T-cell (primary cell): ENCODE measurements around the gene WDR45B. TPM values are rescaled to one million over a fixed set of nuclear protein-coding genes. Genes with fewer than 3 reads are reported as not detected.

ENCODE experiments used
- ATAC-seq, 4 experiments: fragments of 200-7000 bp in 3 of 4; fragments of 150-1000 bp in 1 of 4; cut with Tn5 transposase; replicated peaks in 1 of 4; 1 replicate in 3 of 4; 2 replicates in 1 of 4; pipeline ENCODE4 v1.10.0; 2021; ENCODE audit warnings: moderate library complexity in 3 of 4, mild to moderate bottlenecking in 2 of 4, moderate number of reproducible peaks in 1 of 4
- CTCF ChIA-PET, 2 donors: fragments of 300-600 bp; sonication (Branson Sonifier 250); formaldehyde crosslinking; loops; one replicate each; lab custom pipeline; 2022; ENCODE audit warnings: antibody characterized with exemption in 2 of 2; lab: Charles Lee
- POLR2A ChIA-PET, 2 donors: fragments of 300-600 bp; sonication (Branson Sonifier 250); formaldehyde crosslinking; loops; one replicate each; lab custom pipeline; 2022; ENCODE audit warnings: antibody characterized with exemption in 2 of 2; lab: Charles Lee
- DNase-seq, 35 experiments: peaks; one replicate each; pipeline versions ENCODE4 v3.0.0 to v3.0.0-alpha.2; 2013 to 2023
- H3K27ac ChIP-seq: one replicate; pipeline ENCODE4 v1.5.1; 2013; ENCODE audit warnings: low read length
- H3K27me3 ChIP-seq, 2 experiments: replicated peaks in 1 of 2; 1 replicate in 1 of 2; 2 replicates in 1 of 2; pipeline versions ENCODE4 v1.6.1 to v1.7.0; 2013; ENCODE audit warnings: low read length in 1 of 2, mixed read lengths in 1 of 2; ENCODE audit not compliant: control insufficient read depth in 2 of 2, insufficient read depth in 2 of 2; ENCODE audit errors: extremely low read depth in 1 of 2
- H3K36me3 ChIP-seq, 2 donors: 1 replicate in 1 of 2; 2 replicates in 1 of 2; pipeline versions ENCODE4 v1.6.1 to v1.7.0; 2013; ENCODE audit warnings: low read length in 1 of 2; ENCODE audit not compliant: control insufficient read depth in 2 of 2, insufficient read depth in 1 of 2; ENCODE audit errors: extremely low read depth in 1 of 2
- H3K4me1 ChIP-seq, 2 experiments: 1 replicate in 1 of 2; 2 replicates in 1 of 2; pipeline versions ENCODE4 v1.6.1 to v1.7.0; 2013; ENCODE audit warnings: low read length in 2 of 2, mixed read lengths in 1 of 2; ENCODE audit not compliant: insufficient read depth in 2 of 2, control insufficient read depth in 1 of 2; ENCODE audit errors: extremely low read depth in 1 of 2
- H3K4me3 ChIP-seq, 2 donors: 1 replicate in 1 of 2; 2 replicates in 1 of 2; pipeline versions ENCODE4 v1.5.1 to v1.7.0; 2013; ENCODE audit warnings: mild to moderate bottlenecking in 2 of 2, low read length in 1 of 2, moderate library complexity in 1 of 2; ENCODE audit not compliant: control insufficient read depth in 1 of 2; ENCODE audit errors: extremely low read depth in 1 of 2
- H3K9me3 ChIP-seq: 2 replicates; pipeline ENCODE4 v1.7.0; 2013
- H3K27ac Mint-ChIP-seq, 2 donors: one replicate each; pipeline ENCODE4 v1.8.0; 2020 to 2021; ENCODE audit warnings: mild to moderate bottlenecking in 2 of 2, mixed read lengths in 2 of 2
- H3K27me3 Mint-ChIP-seq, 2 donors: one replicate each; pipeline ENCODE4 v1.8.0; 2021 to 2022; ENCODE audit warnings: mixed read lengths in 2 of 2
- H3K36me3 Mint-ChIP-seq: one replicate; pipeline ENCODE4 v1.8.0; 2021; ENCODE audit warnings: mixed read lengths
- H3K4me1 Mint-ChIP-seq, 3 donors: one replicate each; pipeline ENCODE4 v1.8.0; 2020 to 2022; ENCODE audit warnings: mixed read lengths in 3 of 3, mild to moderate bottlenecking in 1 of 3
- H3K4me3 Mint-ChIP-seq, 3 donors: one replicate each; pipeline ENCODE4 v1.8.0; 2020 to 2022; ENCODE audit warnings: mild to moderate bottlenecking in 3 of 3, mixed read lengths in 3 of 3, moderate library complexity in 3 of 3
- H3K9me3 Mint-ChIP-seq, 3 donors: one replicate each; pipeline ENCODE4 v1.8.0; 2020 to 2022; ENCODE audit warnings: mixed read lengths in 3 of 3
- WGBS: methylation state at CpG from one replicate; pipeline ENCODE4 v1.1.5; 2013; ENCODE audit warnings: missing lambda C conversion rate; ENCODE audit not compliant: insufficient coverage; 5-methylcytosine and 5-hydroxymethylcytosine counted together
- total RNA-seq, 35 experiments: library from RNA in 6 of 35; stranded (reverse) in 6 of 35; fragments of 120-200 nt in 1 of 35; gene quantifications; one replicate each; pipeline versions ENCODE4 v1.2.1 to v1.2.4 and lab custom pipeline; 2013 to 2026

WDR45B gene
- total RNA-seq, 5 donors from 2014 or later (not counting 1 experiment from before 2014, with no cell fraction given), result 57.3 to 81.5 (median 59.4) TPM

GRCh38 chr17:82568997-82569393 lies 79.2 kb downstream of the WDR45B start:
- ATAC-seq (no peak), DNase-seq (no peak)
- no peaks in the 10 kb centered on the region for H3K27me3 Mint-ChIP-seq
- H3K9me3 Mint-ChIP-seq, result no peaks in the 10 kb centered on the region
- H3K4me3 ChIP-seq, result no peak overlapping the region
- H3K36me3 ChIP-seq, result peaks cover 16 to 80% of the 10 kb centered on the region in 2 donors
- H3K9me3 ChIP-seq, result no peaks in the 10 kb centered on the region
- no peak overlapping the region for H3K27ac Mint-ChIP-seq
- H3K27ac ChIP-seq, result no peak overlapping the region
- peaks cover 29% of the 10 kb centered on the region for H3K36me3 Mint-ChIP-seq
- CTCF ChIA-PET, result interaction anchor here in 1 of 2 donors (0.6 kb wide), 3 partner anchors 9 to 61 kb away, joined by 3 to 4 read pairs (median 4); no protein-coding TSS in a partner anchor
- 98% methylated on average over 10 of the region's 10 CpGs for WGBS
- POLR2A ChIA-PET, result no interaction called here
- no peaks in the 10 kb centered on the region for H3K4me1 ChIP-seq
- H3K4me3 Mint-ChIP-seq, result no peak overlapping the region
- no peaks in the 10 kb centered on the region for H3K4me1 Mint-ChIP-seq
- H3K27me3 ChIP-seq, result no peaks in the 10 kb centered on the region

GRCh38 chr17:82567286-82567685 lies 81.0 kb downstream of the WDR45B start:
- Mint-ChIP-seq H3K36me3 (peaks cover 26% of the 10 kb centered on the region), H3K4me3 (no peak overlapping the region), H3K4me1 (peaks cover 3 to 6% (median 5%) of the 10 kb centered on the region in 3 donors), H3K27ac (no peak overlapping the region), H3K9me3 (no peaks in the 10 kb centered on the region), H3K27me3 (no peaks in the 10 kb centered on the region)
- Histone ChIP-seq H3K27me3 (no peaks in the 10 kb centered on the region), H3K27ac (no peak overlapping the region), H3K4me1 (no peaks in the 10 kb centered on the region), H3K4me3 (no peak overlapping the region), H3K36me3 (peaks cover 16 to 70% of the 10 kb centered on the region in 2 donors), H3K9me3 (no peaks in the 10 kb centered on the region)
- DNase-seq (no peak), ATAC-seq (no peak)
- WGBS, result 95% methylated on average over 14 of the region's 15 CpGs
- POLR2A ChIA-PET, result no interaction called here
- CTCF ChIA-PET, result no interaction called here

GRCh38 chr17:82566129-82566960 lies 81.9 kb downstream of the WDR45B start:
- no peak overlapping the region for H3K27ac Mint-ChIP-seq
- H3K27me3 ChIP-seq, result no peaks in the 10 kb centered on the region
- no peaks in the 10 kb centered on the region for H3K4me1 ChIP-seq
- DNase-seq (no peak), ATAC-seq (no peak)
- peaks cover 20% of the 10 kb centered on the region for H3K36me3 Mint-ChIP-seq
- no peak overlapping the region for H3K4me3 ChIP-seq
- H3K4me1 Mint-ChIP-seq, result peaks cover 7 to 12% (median 12%) of the 10 kb centered on the region in 3 donors
- no peaks in the 10 kb centered on the region for H3K27me3 Mint-ChIP-seq
- H3K4me3 Mint-ChIP-seq, result no peak overlapping the region
- no peak overlapping the region for H3K27ac ChIP-seq
- CTCF ChIA-PET, result no interaction called here
- H3K9me3 Mint-ChIP-seq, result no peaks in the 10 kb centered on the region
- no peaks in the 10 kb centered on the region for H3K9me3 ChIP-seq
- WGBS, result 82% methylated on average over 11 of the region's 18 CpGs
- POLR2A ChIA-PET, result no interaction called here
- H3K36me3 ChIP-seq, result peaks cover 16 to 63% of the 10 kb centered on the region in 2 donors

GRCh38 chr17:82565551-82565950 lies 82.7 kb downstream of the WDR45B start:
- Mint-ChIP-seq H3K27ac (no peak overlapping the region), H3K4me1 (peaks cover 14 to 20% (median 18%) of the 10 kb centered on the region in 3 donors), H3K27me3 (no peaks in the 10 kb centered on the region)

More at GRCh38 chr17:82565551-82565950, 82.7 kb downstream of the WDR45B start:
- H3K9me3 Mint-ChIP-seq, result no peaks in the 10 kb centered on the region
- Histone ChIP-seq H3K4me1 (peaks cover 0 to 6% of the 10 kb centered on the region in 2 experiments), H3K27me3 (no peaks in the 10 kb centered on the region), H3K27ac (no peak overlapping the region), H3K36me3 (peaks cover 16 to 58% of the 10 kb centered on the region in 2 donors), H3K9me3 (no peaks in the 10 kb centered on the region), H3K4me3 (no peak overlapping the region)
- peaks cover 20% of the 10 kb centered on the region for H3K36me3 Mint-ChIP-seq
- no peak for DNase-seq
- WGBS, result no CpG with 5 or more reads among the region's 1 CpG
- CTCF ChIA-PET, result no interaction called here
- H3K4me3 Mint-ChIP-seq, result no peak overlapping the region
- no peak for ATAC-seq
- POLR2A ChIA-PET, result no interaction called here

Other genes with a start within 250 kb of the WDR45B start
- gene HEXD, start 230.1 kb downstream of the WDR45B start, total RNA-seq, result 100 to 1,000 TPM in 3 of 5 donors, 10 to 100 TPM in 2; 51.2 to 128 (median 113) TPM
- gene OGFOD3, start 229.9 kb downstream of the WDR45B start, total RNA-seq, result 10 to 100 TPM; 22.0 to 32.2 (median 29.2) TPM
- 100 to 1,000 TPM; 148 to 274 (median 262) TPM for gene CYBC1, start 197.7 kb downstream of the WDR45B start, total RNA-seq
- gene NARF, start 189.7 kb downstream of the WDR45B start, total RNA-seq, result 100 to 1,000 TPM in 3 of 5 donors, 10 to 100 TPM in 2; 85.7 to 113 (median 101) TPM
- gene FOXK2, start 128.7 kb downstream of the WDR45B start, total RNA-seq, result 10 to 100 TPM; 45.8 to 65.5 (median 61.9) TPM
- gene RAB40B, start 50.3 kb upstream of the WDR45B start, total RNA-seq, result 1 to 10 TPM; 4.4 to 8.7 (median 7.1) TPM
- gene FN3KRP, start 68.3 kb upstream of the WDR45B start, total RNA-seq, result 10 to 100 TPM; 29.2 to 49.4 (median 44.3) TPM
- 10 to 100 TPM in 1 of 5 donors, 1 to 10 TPM in 4; 3.2 to 12.2 (median 8.0) TPM for gene FN3K, start 87.2 kb upstream of the WDR45B start, total RNA-seq
- gene TBCD, start 103.6 kb upstream of the WDR45B start, total RNA-seq, result 100 to 1,000 TPM in 4 of 5 donors, 10 to 100 TPM in 1; 94.4 to 262 (median 223) TPM
- gene ZNF750, start 191.6 kb upstream of the WDR45B start, total RNA-seq, result not detected